ENCODE measurements around the gene HELZ2. TPM values are rescaled to one million over a fixed set of nuclear protein-coding genes. Genes with fewer than 3 reads are reported as not detected.
"Not testable (repeated sequence)": the region's sequence is repeated elsewhere in the genome, so short reads cannot be mapped to it uniquely, and the experiment has no call there.

The HELZ2 gene
- total RNA-seq, 2 experiments from 2014 or later, result 139 to 285 TPM

- no peak for DNase-seq
- H3K27me3 Mint-ChIP-seq, result no peaks in the 10 kb centered on the region
- CTCF ChIA-PET, result no interaction called here
- peaks cover 8% of the 10 kb centered on the region for H3K4me1 Mint-ChIP-seq
- no peak for ATAC-seq
- peaks cover 6% of the 10 kb centered on the region for H3K36me3 Mint-ChIP-seq
- no peaks in the 10 kb centered on the region for H3K9me3 Mint-ChIP-seq (ENCODE audit: low read depth)
- H3K4me3 Mint-ChIP-seq, result no peak overlapping the region
- H3K27ac Mint-ChIP-seq, result no peak overlapping the region
Measured at GRCh38 chr20:63610581-63611435, 36.8 kb upstream of the HELZ2 start.

DNA sequence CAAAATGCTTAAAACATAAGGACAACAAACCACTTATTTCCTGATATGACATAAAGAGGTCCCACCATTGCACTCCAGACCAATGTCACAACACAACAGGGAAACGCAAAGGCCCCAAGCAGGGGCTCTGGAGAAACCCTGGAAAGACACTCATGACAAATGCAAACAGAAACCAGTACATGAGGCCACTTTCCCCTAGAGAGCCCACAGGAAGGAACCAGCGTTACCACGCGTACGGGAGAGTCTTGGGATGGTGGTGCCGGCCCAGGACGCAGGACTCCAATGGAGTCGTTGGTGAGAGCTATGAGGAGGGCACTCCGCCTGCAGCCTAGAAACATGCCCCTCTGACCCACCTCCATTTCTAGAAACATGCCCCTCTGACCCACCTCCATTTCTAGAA, 32.6 kb upstream of the HELZ2 start:
- H3K4me3 Mint-ChIP-seq, result no peak overlapping the region
- CTCF ChIA-PET, result interaction anchor here (0.7 to 0.8 kb wide), 2 partner anchors 35 to 109 kb away, joined by 3 to 4 read pairs; no protein-coding TSS in a partner anchor
- H3K27ac Mint-ChIP-seq, result no peak overlapping the region
- H3K4me1 Mint-ChIP-seq, result peaks cover 17% of the 10 kb centered on the region
- H3K27me3 Mint-ChIP-seq, result no peaks in the 10 kb centered on the region
- ATAC-seq (no peak), DNase-seq (no peak)
- peaks cover 20% of the 10 kb centered on the region for H3K36me3 Mint-ChIP-seq
- H3K9me3 Mint-ChIP-seq (ENCODE audit: low read depth), result no peaks in the 10 kb centered on the region

GRCh38 chr20:63602321-63602720, 28.3 kb upstream of the HELZ2 start:
- H3K27me3 Mint-ChIP-seq, result no peaks in the 10 kb centered on the region
- CTCF ChIA-PET, result interaction anchor here (0.6 to 1.0 kb wide), 3 partner anchors 11 to 46 kb away, joined by 3 read pairs; no protein-coding TSS in a partner anchor
- H3K36me3 Mint-ChIP-seq, result peaks cover 38% of the 10 kb centered on the region
- H3K27ac Mint-ChIP-seq, result no peak overlapping the region
- H3K4me1 Mint-ChIP-seq, result peaks cover 19% of the 10 kb centered on the region
- H3K4me3 Mint-ChIP-seq, result no peak overlapping the region
- no peak for DNase-seq
- peak; percentile 33 for ATAC-seq
- no peaks in the 10 kb centered on the region for H3K9me3 Mint-ChIP-seq (ENCODE audit: low read depth)

- not testable (repeated sequence) for H3K27me3 Mint-ChIP-seq; H3K4me3 Mint-ChIP-seq; H3K9me3 Mint-ChIP-seq (ENCODE audit: low read depth); ATAC-seq
- Mint-ChIP-seq H3K36me3 (peaks cover 38% of the 10 kb centered on the region), H3K4me1 (peaks cover 16% of the 10 kb centered on the region), H3K27ac (peak overlapping the region; percentile 63)
- CTCF ChIA-PET, result interaction anchor here (0.9 to 1.0 kb wide), 2 partner anchors 40 to 46 kb away, joined by 3 read pairs; no protein-coding TSS in a partner anchor
- peak; percentile 47 for DNase-seq
Measured at GRCh38 chr20:63601679-63602078, 27.6 kb upstream of the HELZ2 start.

DNA sequence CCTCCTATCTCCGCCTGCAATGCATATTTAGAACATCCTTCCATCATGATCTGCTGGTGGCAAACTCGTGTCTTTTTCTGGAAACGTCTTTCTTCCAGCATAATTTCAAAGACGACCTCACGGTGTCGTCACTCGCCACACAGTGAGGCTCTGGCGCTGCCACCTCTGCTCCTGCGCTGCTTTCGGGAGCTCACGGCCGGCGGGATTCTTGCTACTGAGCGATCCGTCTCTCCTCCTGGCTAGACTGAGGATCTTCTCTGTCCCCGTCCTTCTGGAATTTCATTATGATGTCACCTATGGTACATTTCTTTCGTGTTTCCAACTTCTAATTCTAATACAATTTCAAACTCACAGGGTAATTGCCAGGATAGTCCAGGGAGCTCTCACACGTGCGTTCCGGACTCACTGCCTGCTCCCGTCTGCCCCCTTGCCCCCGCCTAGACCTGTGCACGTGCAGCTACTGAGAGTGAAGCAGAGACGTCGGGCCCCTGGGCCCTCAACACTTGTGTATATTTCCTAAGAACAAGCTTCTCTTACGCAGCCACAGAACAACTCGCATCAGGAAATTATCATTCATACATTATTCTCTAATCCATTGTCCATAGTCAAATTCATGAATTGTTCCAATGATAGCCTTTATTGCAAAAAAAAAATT, 25.5 kb upstream of the HELZ2 start:
- no peak for DNase-seq
- no peak for ATAC-seq
- peaks cover 44% of the 10 kb centered on the region for H3K36me3 Mint-ChIP-seq
- no peak overlapping the region for H3K4me3 Mint-ChIP-seq
- no peak overlapping the region for H3K27ac Mint-ChIP-seq
- H3K9me3 Mint-ChIP-seq (ENCODE audit: low read depth), result no peaks in the 10 kb centered on the region
- H3K4me1 Mint-ChIP-seq, result peaks cover 14% of the 10 kb centered on the region
- CTCF ChIA-PET, result interaction anchor here (1.5 kb wide), 1 partner anchor 26 kb away, joined by 3 read pairs; no protein-coding TSS in a partner anchor
- no peaks in the 10 kb centered on the region for H3K27me3 Mint-ChIP-seq

GRCh38 chr20:63598479-63599395, 24.7 kb upstream of the HELZ2 start:
- peaks cover 14% of the 10 kb centered on the region for H3K4me1 Mint-ChIP-seq
- H3K9me3 Mint-ChIP-seq (ENCODE audit: low read depth), result no peaks in the 10 kb centered on the region
- peaks cover 41% of the 10 kb centered on the region for H3K36me3 Mint-ChIP-seq
- ATAC-seq, result no peak
- H3K27ac Mint-ChIP-seq, result no peak overlapping the region
- DNase-seq, result no peak
- no peak overlapping the region for H3K4me3 Mint-ChIP-seq
- CTCF ChIA-PET, result interaction anchor here (1.5 kb wide), 1 partner anchor 27 kb away, joined by 3 read pairs; no protein-coding TSS in a partner anchor
- H3K27me3 Mint-ChIP-seq, result no peaks in the 10 kb centered on the region

DNA sequence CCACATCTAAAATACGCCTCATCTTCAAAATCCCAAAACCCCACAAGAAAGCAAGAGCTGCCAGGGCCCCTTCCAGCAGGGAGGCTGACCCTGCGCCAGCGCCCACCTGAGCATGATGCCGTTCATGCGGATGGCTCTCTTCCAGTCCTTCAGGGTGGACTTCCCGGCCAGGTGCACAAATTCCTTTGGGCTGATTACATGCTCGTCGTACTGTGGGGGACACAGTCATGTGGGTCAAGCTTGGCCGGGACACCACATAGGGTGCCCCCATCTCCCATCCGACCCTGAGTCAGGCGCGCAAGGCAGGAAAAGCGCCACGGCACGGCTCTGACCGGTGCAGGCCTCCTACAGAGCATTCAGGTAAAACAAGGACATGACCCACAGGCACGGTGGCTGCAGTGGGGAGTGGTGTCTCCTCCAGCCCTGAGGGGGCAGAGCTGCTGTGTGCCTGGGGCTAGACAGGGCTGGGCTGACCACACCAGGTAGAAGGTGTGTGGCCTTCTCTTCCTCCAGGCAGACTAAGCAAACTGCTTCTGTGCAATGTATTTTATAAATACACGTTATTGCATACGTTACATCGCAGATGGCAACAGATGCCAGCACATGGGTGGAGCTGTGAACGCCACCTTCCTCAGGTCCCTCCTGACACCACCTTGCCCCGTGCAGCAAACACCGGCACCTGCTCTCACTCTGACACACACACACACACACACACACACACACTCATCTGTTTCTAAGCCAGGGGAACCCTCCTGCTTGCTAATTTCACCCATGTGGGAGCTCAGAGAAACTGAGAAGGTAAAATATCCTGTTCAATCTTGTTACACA, 23.8 kb upstream of the HELZ2 start:
- Mint-ChIP-seq H3K4me3 (no peak overlapping the region), H3K36me3 (peaks cover 44% of the 10 kb centered on the region), H3K4me1 (peaks cover 12% of the 10 kb centered on the region), H3K9me3 (ENCODE audit: low read depth) (no peaks in the 10 kb centered on the region), H3K27ac (no peak overlapping the region), H3K27me3 (no peaks in the 10 kb centered on the region)
- CTCF ChIA-PET, result no interaction called here
- ATAC-seq (no peak), DNase-seq (no peak)

DNA sequence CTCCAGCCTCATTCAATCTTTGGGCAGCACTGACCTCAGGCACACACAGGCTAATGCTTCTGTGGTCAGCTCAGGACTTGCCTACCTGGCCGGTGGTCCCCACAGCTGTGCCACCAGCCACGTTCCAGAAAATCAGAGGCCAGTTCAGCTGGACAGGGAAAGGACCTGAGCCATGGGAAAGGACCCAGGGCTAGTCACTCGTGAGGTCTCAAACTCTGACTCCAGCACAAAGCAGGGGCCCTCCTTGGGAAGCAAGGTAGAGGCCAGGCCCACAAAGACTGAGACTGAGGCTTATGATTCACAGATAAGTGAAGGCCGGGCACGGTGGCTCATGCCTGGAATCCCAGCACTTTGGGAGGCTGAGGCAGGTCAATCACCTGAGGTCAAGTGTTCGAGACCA, 22.4 kb upstream of the HELZ2 start:
- Mint-ChIP-seq H3K36me3 (peaks cover 35% of the 10 kb centered on the region), H3K4me1 (peaks cover 2% of the 10 kb centered on the region), H3K9me3 (ENCODE audit: low read depth) (no peaks in the 10 kb centered on the region), H3K4me3 (no peak overlapping the region), H3K27me3 (no peaks in the 10 kb centered on the region), H3K27ac (no peak overlapping the region)
- DNase-seq, result no peak
- no peak for ATAC-seq
- CTCF ChIA-PET, result no interaction called here

- CTCF ChIA-PET, result no interaction called here
- no peak overlapping the region for H3K4me3 Mint-ChIP-seq
- ATAC-seq (no peak), DNase-seq (no peak)
- H3K27ac Mint-ChIP-seq, result no peak overlapping the region
- peaks cover 34% of the 10 kb centered on the region for H3K36me3 Mint-ChIP-seq
- no peaks in the 10 kb centered on the region for H3K27me3 Mint-ChIP-seq
- H3K9me3 Mint-ChIP-seq (ENCODE audit: low read depth), result no peaks in the 10 kb centered on the region
- H3K4me1 Mint-ChIP-seq, result no peaks in the 10 kb centered on the region
Measured at GRCh38 chr20:63595416-63596127, 21.5 kb upstream of the HELZ2 start.

DNA sequence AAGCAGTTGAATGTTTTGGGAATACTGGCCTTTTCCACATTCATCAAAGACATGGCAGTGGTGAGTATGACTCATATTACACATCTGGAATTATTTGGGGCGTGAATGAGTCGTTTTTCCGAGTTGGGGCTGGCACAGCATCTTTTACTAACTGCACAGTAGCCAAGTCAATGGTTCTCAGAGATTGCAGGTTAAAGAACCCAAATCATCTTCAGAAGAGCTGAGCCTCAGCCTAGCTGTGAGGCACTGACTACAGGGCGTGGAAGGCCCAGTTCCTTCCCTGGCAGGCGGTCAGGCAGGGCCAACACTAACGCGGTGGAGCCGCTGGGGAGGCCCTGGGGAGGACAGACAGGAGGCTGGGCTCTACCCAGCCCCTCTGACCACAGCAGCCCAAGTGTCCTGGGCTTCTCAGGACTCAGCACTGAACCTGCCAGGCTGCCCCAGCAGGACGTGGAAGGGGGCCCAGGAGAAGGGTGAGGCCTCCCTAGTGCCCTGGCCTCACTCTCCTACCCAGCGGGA, 20.1 kb upstream of the HELZ2 start:
- DNase-seq, result no peak
- no peak overlapping the region for H3K4me3 Mint-ChIP-seq
- H3K36me3 Mint-ChIP-seq, result peaks cover 29% of the 10 kb centered on the region
- no peaks in the 10 kb centered on the region for H3K4me1 Mint-ChIP-seq
- no peaks in the 10 kb centered on the region for H3K27me3 Mint-ChIP-seq
- ATAC-seq, result no peak
- no peaks in the 10 kb centered on the region for H3K9me3 Mint-ChIP-seq (ENCODE audit: low read depth)
- no peak overlapping the region for H3K27ac Mint-ChIP-seq
- CTCF ChIA-PET, result no interaction called here

DNA sequence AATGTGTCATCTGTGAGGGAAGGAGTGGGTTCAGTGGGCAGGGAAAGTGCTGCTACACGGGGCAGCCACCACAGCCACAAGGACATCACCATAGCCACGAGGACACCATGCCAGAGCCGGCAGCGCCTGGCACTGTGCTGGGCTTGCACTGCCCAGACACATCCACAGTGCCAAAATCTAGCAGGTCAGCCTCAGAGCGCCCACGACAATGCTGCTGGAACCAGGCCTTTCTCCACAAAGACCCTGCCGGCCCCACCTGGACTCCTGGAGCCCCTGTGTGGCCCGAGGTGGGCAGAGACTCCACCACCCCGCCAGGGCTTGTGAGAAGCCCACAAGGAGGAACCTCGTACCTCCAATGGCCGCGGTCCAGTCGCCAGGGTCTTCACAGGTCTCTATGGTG, 18.6 kb upstream of the HELZ2 start:
- H3K27me3 Mint-ChIP-seq, result no peaks in the 10 kb centered on the region
- H3K9me3 Mint-ChIP-seq (ENCODE audit: low read depth), result no peaks in the 10 kb centered on the region
- H3K36me3 Mint-ChIP-seq, result peaks cover 25% of the 10 kb centered on the region
- no peak overlapping the region for H3K27ac Mint-ChIP-seq
- DNase-seq, result no peak
- ATAC-seq, result no peak
- H3K4me1 Mint-ChIP-seq, result no peaks in the 10 kb centered on the region
- CTCF ChIA-PET, result no interaction called here
- no peak overlapping the region for H3K4me3 Mint-ChIP-seq

DNA sequence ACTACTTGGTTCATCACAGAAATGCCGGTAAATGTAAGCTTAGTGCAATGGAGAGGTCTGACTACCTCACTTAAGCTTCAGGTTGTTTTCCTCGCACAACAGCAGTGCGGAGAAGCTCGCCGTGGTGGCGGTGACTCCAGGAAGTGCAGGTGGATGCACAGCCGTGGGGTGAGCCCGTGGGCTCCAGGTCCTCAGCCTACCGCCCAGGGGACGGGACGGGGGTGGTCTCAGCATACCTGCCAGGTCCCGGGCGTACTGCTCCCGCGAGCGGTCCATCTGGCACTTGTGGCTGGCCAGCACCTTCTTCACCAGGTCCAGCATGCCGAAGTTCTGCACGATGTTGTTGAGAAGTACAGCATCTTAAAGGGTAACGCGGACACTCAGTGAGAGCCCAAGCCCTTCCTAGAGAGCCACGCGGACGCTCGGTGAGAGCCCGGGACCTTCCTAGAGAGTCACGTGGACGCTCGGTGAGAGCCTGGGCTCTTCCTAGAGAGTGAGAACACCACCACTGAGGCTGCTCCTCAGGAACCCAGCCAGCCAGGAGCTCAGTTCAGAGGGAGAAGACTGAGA, 17.8 kb upstream of the HELZ2 start:
- CTCF ChIA-PET, result no interaction called here
- peaks cover 25% of the 10 kb centered on the region for H3K36me3 Mint-ChIP-seq
- DNase-seq (no peak), ATAC-seq (no peak)
- H3K9me3 Mint-ChIP-seq (ENCODE audit: low read depth), result no peaks in the 10 kb centered on the region
- no peak overlapping the region for H3K4me3 Mint-ChIP-seq
- H3K27me3 Mint-ChIP-seq, result no peaks in the 10 kb centered on the region
- no peaks in the 10 kb centered on the region for H3K4me1 Mint-ChIP-seq
- H3K27ac Mint-ChIP-seq, result no peak overlapping the region
